GM19468 (cell line): ENCODE data around the gene ZBTB7C.

ENCODE experiments used
- ATAC-seq: cut with Tn5 transposase; IDR thresholded peaks from one replicate; pipeline ENCODE4 v1.9.1; 2021; ENCODE audit warnings: mild to moderate bottlenecking, moderate library complexity, moderate number of reproducible peaks; ENCODE audit not compliant: unreplicated experiment; ENCODE audit errors: extremely low read depth

ZBTB7C gene

DNA sequence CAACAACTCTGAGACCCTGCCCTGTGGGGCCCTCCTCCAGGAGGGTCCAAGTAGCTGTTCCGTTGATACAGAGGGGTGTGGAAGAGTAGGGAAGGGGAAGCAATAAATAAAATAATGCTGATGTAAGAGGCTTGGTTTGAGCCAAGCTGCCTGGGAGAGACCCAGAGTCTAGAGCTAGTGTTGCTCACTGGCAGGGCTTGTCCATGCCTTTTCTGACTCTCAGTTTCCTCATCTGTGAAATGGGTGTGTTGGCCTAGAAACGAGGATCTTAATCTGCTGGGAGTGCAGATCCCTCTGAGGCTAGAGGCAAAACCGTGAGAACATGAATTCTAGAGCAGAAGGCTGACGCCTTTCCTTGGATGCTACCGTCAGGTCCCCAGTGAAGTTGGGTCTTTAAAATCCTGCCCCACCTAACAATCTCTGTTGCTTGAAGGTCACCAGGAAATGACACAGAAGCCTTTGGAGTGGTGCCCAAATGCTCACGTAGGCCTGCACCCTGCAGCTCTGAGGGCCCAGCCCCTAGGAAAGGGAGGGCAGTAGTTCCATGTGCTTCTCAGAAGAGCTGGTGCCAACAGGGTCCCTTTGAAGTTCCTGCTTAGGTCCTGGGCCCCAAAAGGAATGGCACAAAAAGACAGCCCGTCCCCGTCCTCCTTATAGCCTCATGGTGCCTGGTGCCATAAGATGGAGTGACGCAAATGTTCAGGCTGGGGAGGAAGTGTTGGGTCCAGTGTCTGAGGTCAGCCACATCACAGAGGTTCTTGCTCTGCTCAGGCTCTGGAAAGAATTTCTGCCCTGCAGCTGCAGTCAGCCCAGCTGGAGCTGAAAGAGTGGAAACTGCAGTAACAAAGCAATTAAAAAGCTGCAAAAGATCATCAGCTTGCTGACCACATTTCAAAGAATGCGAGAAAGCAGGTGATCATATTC lies 405.5 kb downstream of the ZBTB7C start:
- no peak for ATAC-seq

DNA sequence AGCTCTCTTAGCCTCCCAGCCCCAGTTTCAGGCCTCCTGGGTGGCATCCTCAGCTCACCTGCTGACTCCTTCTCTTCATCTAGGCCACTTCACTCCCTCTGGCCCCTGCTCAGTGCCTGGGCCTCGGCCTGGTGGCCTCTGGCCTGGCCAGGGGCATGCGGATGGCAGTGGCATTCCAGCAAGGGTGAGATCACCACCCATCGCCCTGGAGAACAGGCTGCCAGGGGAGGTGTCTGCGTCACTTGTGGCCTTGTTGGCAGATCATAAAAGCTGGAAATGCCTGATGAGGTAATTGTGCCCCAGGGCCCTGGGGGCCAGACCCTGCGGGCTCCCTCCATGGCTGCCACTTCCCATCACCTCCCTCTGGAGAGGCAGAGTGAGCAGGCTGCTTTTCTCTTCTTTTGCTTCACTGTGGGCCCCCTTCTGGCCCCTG lies 406.2 kb downstream of the ZBTB7C start:
- ATAC-seq, result no peak

GRCh38 chr18:48000701-48001100 lies 408.5 kb downstream of the ZBTB7C start:
- no peak for ATAC-seq

DNA sequence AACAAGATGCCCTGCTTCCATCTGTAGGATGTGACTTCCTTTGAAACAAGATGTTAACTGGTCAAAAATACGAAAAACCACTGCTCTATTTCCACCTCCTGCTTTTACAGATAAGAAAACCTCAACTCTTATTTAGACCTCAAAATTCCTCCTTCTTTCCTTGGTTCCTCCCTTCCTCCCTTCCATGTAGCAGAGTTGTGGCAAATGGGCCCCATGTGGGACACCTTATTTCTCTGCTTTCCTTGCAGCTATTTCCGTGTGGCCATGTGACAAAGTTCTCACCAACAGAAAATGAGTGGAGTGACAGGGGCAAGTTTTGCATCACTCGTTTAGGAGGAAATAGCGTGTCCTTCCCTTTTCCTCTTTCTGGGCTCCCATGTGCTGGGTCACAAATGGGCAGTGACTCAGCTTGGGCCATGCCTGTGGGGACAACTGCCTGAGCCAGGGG lies 409.4 kb downstream of the ZBTB7C start:
- no peak for ATAC-seq

GRCh38 chr18:47997338-47997780 lies 411.8 kb downstream of the ZBTB7C start:
- no peak for ATAC-seq

GRCh38 chr18:47996091-47996541 lies 413.1 kb downstream of the ZBTB7C start:
- ATAC-seq, result no peak

DNA sequence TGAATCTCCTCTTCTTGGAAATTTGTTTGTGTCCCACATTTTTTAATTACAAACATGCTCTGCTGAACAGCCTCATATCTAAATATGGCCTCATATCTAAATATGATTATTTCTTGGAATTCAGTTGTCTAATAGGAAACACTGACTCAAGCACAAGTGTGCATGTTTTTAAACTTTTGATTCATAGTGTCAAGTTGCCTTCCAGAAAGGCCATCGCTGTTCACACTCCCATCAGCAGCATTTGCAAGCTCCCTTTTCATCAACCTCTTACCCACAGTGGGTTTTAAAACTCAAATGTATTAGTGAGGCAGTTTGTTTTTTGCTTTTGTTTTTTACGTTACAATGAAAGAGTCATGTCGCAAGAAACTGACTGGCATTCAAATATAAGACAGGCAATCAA lies 413.5 kb downstream of the ZBTB7C start:
- no peak for ATAC-seq

GRCh38 chr18:47993409-47993808 lies 415.8 kb downstream of the ZBTB7C start:
- ATAC-seq, result no peak

DNA sequence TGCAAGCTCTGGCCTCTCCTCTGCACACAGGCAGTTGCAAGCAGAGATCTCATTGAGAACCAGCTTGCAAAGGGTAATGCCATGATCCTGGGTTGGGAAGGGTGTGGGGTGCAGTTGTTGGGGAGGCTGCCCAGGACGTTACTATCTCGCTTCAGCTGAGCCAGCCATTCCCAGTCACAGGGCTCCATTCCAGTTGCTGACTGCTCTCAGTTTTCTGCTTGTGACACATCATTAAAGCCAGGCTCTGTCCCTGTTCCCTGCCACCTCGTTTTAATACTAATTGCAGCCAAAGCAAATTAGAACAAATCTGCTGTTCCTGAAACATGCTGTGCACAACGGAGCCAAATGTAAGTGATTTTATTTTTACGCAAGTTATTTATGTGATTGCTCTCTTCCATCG lies 416.2 kb downstream of the ZBTB7C start:
- no peak for ATAC-seq

DNA sequence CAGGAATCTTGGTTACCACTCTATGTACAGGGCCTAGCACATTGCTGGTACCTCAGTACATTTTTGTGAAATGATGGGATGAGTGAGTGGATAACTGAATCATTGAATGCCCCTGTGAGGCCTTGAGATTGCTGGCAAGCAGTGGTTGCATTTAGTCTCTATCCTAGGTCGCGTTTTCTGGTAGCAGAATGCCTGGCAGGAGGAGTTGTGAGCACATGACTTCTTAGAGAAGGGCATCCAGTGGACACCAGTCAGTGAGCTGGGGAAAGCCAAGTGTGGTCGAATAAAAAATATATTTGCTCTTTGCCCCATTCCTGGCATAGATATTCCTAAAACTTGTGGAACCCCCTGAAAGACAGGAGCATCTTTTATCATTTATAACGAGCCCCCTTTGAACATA lies 416.9 kb downstream of the ZBTB7C start:
- no peak for ATAC-seq

DNA sequence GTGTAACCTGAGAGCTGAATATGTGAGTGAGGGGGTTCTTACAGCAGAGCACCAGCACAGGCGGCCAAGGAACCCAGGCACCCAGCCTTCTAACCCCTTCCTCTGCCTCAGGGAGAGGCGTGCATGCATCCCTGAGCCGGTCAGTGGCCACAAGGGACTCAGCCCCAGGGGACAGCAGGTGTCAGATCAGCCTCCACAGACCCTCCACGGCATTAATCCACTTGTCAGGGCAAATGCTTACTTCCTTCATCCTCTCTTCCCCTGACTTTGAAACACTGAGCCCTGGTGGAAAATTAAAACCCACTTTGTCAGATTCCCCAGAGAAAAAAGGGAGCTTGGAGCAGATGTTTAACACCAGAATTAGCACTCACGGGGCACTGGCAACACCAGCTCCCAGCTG lies 418.2 kb downstream of the ZBTB7C start:
- ATAC-seq, result no peak

GRCh38 chr18:47987388-47987699 lies 421.8 kb downstream of the ZBTB7C start:
- no peak for ATAC-seq

- ATAC-seq, result no peak
Observed at GRCh38 chr18:47986620-47987387, 422.4 kb downstream of the ZBTB7C start.

DNA sequence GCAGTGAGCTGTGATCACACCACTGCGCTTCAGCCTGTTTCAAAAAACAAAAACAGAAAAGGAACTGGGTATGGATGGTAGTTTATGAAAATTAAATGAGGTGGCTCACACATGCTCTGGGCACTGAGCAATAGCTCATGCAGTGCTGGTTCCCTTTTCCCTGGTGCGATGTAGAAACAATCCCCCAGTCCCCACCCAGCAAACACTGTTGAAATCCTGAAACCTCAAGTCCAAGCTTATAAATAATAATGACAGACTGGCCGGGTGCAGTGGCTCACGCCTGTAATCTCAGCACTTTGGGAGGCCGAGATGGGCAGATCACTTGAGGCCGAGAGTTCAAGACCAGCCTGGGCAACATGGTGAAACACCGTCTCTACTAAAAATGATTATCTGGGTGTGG lies 423.3 kb downstream of the ZBTB7C start:
- no peak for ATAC-seq

- ATAC-seq, result no peak
Observed at GRCh38 chr18:47984991-47985390, 424.2 kb downstream of the ZBTB7C start.

GRCh38 chr18:47983946-47984345 lies 425.2 kb downstream of the ZBTB7C start:
- ATAC-seq, result no peak

DNA sequence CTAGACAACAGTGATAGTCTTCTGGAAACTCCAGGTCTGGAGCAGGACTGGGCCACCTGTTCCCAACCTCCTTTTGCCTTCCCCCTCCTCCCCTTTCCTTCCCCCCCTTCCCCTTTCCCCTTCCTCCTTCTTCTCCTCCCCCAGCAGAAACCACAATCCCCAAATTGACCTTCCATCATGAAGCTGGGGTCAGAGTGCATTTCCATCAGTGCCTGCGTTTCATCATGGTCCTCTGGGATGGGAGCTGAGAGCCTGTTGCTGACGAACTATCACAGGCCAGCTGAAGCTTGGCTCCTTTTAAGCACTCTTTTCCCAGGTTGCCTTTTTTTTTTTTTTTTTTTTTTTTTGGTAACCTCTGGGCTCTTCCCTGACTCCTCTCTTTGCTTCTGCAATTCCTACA lies 426.1 kb downstream of the ZBTB7C start:
- ATAC-seq, result no peak

DNA sequence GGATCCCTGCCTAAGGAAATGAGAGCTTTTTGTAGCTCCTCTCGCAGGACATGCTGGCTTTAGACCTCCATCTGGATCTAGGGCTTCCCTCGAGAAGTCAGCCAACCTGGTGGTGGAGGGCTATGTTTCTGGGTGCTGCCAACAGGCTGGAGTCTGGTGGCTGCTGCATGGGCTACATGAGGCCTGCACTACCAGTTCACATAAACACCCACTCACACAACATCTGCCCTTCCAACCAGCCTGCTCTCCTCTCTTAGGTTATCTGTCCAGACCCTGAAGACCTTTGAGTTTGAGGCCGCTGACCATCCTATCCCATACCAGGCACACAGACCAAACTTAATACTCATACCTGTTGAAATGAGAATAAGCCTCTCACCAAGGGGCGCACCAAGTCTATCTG lies 427.4 kb downstream of the ZBTB7C start:
- ATAC-seq, result no peak

DNA sequence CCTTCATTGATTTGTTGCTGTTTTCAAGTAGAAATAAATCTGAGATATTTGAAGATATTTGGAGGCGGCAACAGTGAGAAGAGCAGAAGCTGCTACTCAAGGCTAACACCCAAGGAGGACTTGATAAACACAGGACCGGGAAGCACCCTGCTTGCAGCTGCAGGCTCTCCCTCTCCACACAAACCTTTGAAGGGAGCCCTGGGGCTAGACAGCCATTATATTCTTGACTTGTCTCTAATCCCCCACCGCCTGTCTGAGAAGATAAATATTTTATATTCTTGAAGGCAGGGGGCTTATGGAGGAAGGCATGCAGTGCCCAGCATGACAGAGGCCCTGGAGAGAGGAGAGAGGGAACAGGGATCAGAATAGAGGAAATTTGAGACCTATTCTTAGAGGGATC lies 427.9 kb downstream of the ZBTB7C start:
- ATAC-seq, result no peak

GRCh38 chr18:47979611-47980200 lies 429.5 kb downstream of the ZBTB7C start:
- ATAC-seq, result no peak

DNA sequence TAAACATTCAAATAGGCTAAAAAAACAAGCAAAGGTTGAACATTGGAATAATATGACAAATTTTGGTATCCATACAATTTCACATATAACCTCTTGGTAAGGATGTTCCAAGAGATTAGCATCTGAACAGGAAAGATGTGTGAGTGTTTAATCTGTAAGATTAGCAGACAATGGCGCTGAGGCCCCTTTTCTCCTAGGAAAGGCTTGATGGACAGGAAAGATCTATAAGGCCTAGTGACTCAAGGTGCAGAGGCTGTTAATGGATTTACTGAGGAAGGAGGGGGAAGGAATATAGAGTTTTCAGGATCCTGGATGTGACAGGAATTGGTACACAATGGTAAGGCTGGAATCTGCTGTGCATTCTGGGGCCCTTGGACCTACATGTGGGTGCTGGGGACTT lies 430.6 kb downstream of the ZBTB7C start:
- no peak for ATAC-seq
